ENCODE measurements around the gene ERI3. TPM values are rescaled to one million over a fixed set of nuclear protein-coding genes. Genes with fewer than 3 reads are reported as not detected.

ERI3 gene
- total and polyA plus RNA-seq, 9 of the 15 experiments (the other 6 are each of a cell fraction or from before 2014, with no cell fraction given) = 47.8 to 93.4 (median 67.2) TPM

GRCh38 chr1:44327679-44328491 lies 27.2 kb downstream of the ERI3 start:
- TF ChIP-seq SMARCA5 (IDR thresholded peaks at IDR 0.05) (no peak), NFIX (CRISPR knock-in tag; IDR thresholded peaks at IDR 0.05; ENCODE audit: low read depth) (peak; percentile 41; the same call in 1 of the 2 replicates), CEBPG (CRISPR knock-in tag; IDR thresholded peaks at IDR 0.05) (no peak), CEBPG (tag; conservative IDR thresholded peaks at IDR 0.05 in 1 of 2, IDR thresholded peaks at IDR 0.05 in 1 of 2) (0 out of 4 replicates have a peak, but pooled peaks have one; percentile 18 to 29), ZNF184 (CRISPR knock-in tag; IDR thresholded peaks at IDR 0.05) (no peak), CEBPB (tag; IDR thresholded peaks at IDR 0.05) (peak; percentile 29; the same call in 1 of the 2 replicates), ZBTB33 (CRISPR knock-in tag; IDR thresholded peaks at IDR 0.05) (no peak), USF1 (CRISPR knock-in tag; IDR thresholded peaks at IDR 0.05) (no peak), NFIC (IDR thresholded peaks at IDR 0.05) (peak; percentile 88), CBFA2T2 (conservative IDR thresholded peaks at IDR 0.05) (no peak), CREB3 (tag; conservative IDR thresholded peaks at IDR 0.05; ENCODE audit: low read depth) (no peak), MAFK (IDR thresholded peaks at IDR 0.05; ENCODE audit: low read length) (no peak), TOE1 (IDR thresholded peaks at IDR 0.05; ENCODE audit: borderline replicate concordance) (no peak), TOE1 (CRISPR knock-in tag; IDR thresholded peaks at IDR 0.05; ENCODE audit: borderline replicate concordance, low read depth) (no peak), ZNF436 (CRISPR knock-in tag; IDR thresholded peaks at IDR 0.05) (no peak)
- no peak overlapping the region for H3K27ac ChIP-seq (ENCODE audit: extremely low read depth, low read depth, low read length)
- in situ Hi-C loops (cut with MboI) (no loop called here), intact Hi-C loops (cut with micrococcal nuclease) (no loop called here)
- ChIA-PET POLR2A (interaction anchor here (0.9 to 1.2 kb wide), 2 partner anchors 20 to 22 kb away, joined by 3 read pairs; no protein-coding TSS in a partner anchor), CTCF (ENCODE audit: low intra/inter-chr PET ratio) (no interaction called here)
- FAIRE-seq (peak; percentile 23), DNase-seq (ENCODE audit: extremely low read depth in 1 of 4, low spot score in 3 of 4) (peak; percentile 23 to 31 (median 28)), ATAC-seq (peak; percentile 52; the same call in 1 of the 3 replicates)
- H3K27me3 ChIP-seq (ENCODE audit: control insufficient read depth in 2 of 2, insufficient read depth in 2 of 2, low read length in 2 of 2) = no peaks in the 10 kb centered on the region
- no peak overlapping the region for H3K4me3 ChIP-seq
- no peak overlapping the region for H2AFZ ChIP-seq (ENCODE audit: low read depth, low read length)
- no peak overlapping the region for H3K4me2 ChIP-seq (ENCODE audit: insufficient read depth, low read length)
- no TSS peak for BruUV-seq (replicated peaks)
- no peaks in the 10 kb centered on the region for H3K79me2 ChIP-seq (ENCODE audit: control insufficient read depth, insufficient read depth, low read length)
- peaks cover 9% of the 10 kb centered on the region; the same call in 1 of the 2 replicates for H4K20me1 ChIP-seq (replicated peaks; ENCODE audit: control insufficient read depth, insufficient read depth, low read length)
- H3K9me3 ChIP-seq (replicated peaks; ENCODE audit: control insufficient read depth, insufficient read depth, low read depth, low read length) = no peaks in the 10 kb centered on the region
- no peaks in the 10 kb centered on the region for H3K4me1 ChIP-seq (replicated peaks in 1 of 2; ENCODE audit: control insufficient read depth in 2 of 2, insufficient read depth in 2 of 2, low read length in 2 of 2)
- peaks cover 14% of the 10 kb centered on the region; the same call in 2 of the 3 replicates for H3K36me3 ChIP-seq (ENCODE audit: control insufficient read depth, insufficient read depth, low read length)
- no peaks in the 10 kb centered on the region for H3K9me1 ChIP-seq (ENCODE audit: control insufficient read depth, insufficient read depth, low read length)
- H3K9ac ChIP-seq (ENCODE audit: insufficient read depth in 1 of 2, low read depth in 2 of 2, low read length in 2 of 2) = no peak overlapping the region
- WGBS (ENCODE audit: insufficient coverage, low coverage, missing lambda C conversion rate) = 94% methylated on average over 8 of the region's 8 CpGs
